SU-DHL-6 (cell line): ENCODE measurements around the gene NPAS1.

Source experiments
- EZH2phosphoT487 ChIP-seq: fragments of 200-600 bp; sonication (generic), shearing (Covaris generic); conservative IDR thresholded peaks from 2 replicates; pipeline ENCODE4 v1.6.1; 2018; ENCODE audit warnings: mild to moderate bottlenecking, antibody characterized with exemption, low read length, moderate library complexity, mixed read lengths
- TF ChIP-seq, protein P1 (sequence below): fragments of 200-600 bp; sonication (generic); IDR thresholded peaks from one replicate; pipeline ENCODE4 v1.5.1; 2017; ENCODE audit warnings: antibody characterized with exemption, mild to moderate bottlenecking, low read length, moderate library complexity; ENCODE audit not compliant: insufficient read depth, poor library complexity, severe bottlenecking

DNA sequence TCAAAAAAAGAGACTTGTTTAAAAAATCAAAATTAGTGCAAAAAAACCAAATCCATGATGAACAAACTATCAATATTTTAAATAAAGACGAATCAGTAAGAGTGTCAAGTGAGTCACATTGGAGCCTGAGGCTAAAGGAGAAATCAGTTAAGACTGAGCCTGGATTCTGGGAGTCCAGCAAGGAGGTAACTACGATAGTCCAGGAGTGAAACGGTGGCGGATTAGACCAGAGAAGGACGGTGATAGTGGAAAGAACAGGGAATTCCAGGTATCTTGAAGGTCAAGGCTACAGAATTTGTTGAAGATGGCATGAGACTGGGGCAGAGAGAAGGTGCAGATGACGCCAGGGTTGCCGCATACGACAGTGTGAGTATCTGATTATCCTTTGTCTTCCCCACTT lies 7.0 kb upstream of the NPAS1 start:
- TF ChIP-seq, protein P1, sequence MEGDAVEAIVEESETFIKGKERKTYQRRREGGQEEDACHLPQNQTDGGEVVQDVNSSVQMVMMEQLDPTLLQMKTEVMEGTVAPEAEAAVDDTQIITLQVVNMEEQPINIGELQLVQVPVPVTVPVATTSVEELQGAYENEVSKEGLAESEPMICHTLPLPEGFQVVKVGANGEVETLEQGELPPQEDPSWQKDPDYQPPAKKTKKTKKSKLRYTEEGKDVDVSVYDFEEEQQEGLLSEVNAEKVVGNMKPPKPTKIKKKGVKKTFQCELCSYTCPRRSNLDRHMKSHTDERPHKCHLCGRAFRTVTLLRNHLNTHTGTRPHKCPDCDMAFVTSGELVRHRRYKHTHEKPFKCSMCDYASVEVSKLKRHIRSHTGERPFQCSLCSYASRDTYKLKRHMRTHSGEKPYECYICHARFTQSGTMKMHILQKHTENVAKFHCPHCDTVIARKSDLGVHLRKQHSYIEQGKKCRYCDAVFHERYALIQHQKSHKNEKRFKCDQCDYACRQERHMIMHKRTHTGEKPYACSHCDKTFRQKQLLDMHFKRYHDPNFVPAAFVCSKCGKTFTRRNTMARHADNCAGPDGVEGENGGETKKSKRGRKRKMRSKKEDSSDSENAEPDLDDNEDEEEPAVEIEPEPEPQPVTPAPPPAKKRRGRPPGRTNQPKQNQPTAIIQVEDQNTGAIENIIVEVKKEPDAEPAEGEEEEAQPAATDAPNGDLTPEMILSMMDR, result no peak
- no peak for TF ChIP-seq EZH2phosphoT487
